ENCODE data around the gene GGT1.
"Not testable (repeated sequence)": the region's sequence is repeated elsewhere in the genome, so short reads cannot be mapped to it uniquely, and the experiment has no call there.

Gene GGT1

DNA sequence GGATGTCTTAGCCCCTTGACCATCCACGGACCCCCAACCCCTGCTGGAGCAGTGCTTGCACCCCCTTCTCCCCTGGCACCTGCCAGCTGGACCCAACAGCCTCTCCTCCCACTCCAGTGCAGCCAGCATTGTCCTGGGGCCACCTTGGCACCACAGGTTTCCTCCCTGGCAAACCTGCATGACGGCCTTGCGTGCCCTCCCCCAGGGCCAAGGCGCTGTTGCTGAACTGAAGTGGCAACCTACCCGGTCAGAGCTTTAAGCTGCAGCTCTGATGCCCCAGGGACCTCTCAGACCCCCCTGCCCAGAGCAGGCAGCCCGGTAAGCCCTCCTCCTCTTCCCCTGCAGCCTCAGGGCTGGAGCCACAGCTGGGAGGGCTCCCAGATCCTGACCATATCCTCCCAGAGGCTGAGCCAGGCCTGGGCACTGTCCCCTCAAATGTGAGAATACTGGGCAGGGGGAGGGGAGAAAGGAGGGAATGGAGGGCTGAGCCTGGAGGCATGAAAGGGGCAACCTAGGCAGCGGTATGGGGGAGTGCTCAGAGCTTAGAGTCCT lies 8.3 kb upstream of the GGT1 start:
- Histone ChIP-seq H3K27me3 (ENCODE audit: insufficient read depth, insufficient read length) (no peaks in the 10 kb centered on the region), H3K4me3 (ENCODE audit: insufficient read length, low read depth) (no peak overlapping the region), H3K4me1 (ENCODE audit: insufficient read depth, insufficient read length) (peaks cover 20% of the 10 kb centered on the region), H3K9ac (ENCODE audit: insufficient read length, low read depth) (peak overlapping the region; percentile 58), H3K9me3 (ENCODE audit: insufficient read depth, low read length) (no peaks in the 10 kb centered on the region), H3K36me3 (ENCODE audit: insufficient read depth, insufficient read length, low read length) (no peaks in the 10 kb centered on the region)
- no peak for TF ChIP-seq SUZ12 (IDR thresholded peaks at IDR 0.05; ENCODE audit: extremely low read depth, insufficient read depth, insufficient read length)
- TF ChIP-seq ZNF274 (IDR thresholded peaks at IDR 0.05; ENCODE audit: low read depth, low read length), result no peak
- TF ChIP-seq YY1 (IDR thresholded peaks at IDR 0.05; ENCODE audit: insufficient read depth, insufficient read length), result no peak
- no peak for DNase-seq (ENCODE audit: low read depth, low spot score)

DNA sequence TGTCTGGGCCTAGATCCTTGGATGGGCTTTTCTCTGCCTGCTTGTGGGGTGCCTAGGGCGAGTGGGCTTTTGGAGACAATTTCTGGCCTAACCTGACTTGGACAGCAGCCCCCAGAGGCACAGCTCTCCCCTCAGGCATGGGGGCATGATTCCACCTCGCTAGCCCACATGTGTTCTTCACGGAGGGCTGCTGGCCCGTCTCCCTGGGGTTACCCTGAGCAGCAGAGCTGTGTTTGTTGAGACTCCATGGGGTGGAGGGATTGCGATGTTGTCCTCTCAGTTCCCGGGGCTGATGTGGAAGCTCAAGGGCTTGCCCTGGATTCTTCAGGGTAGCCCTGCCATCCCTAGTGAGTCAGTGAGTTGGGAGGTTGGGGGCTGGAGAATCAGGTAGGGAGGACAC lies 7.8 kb upstream of the GGT1 start:
- H3K27me3 ChIP-seq (ENCODE audit: insufficient read depth, insufficient read length), result no peaks in the 10 kb centered on the region
- no peaks in the 10 kb centered on the region for H3K9me3 ChIP-seq (ENCODE audit: insufficient read depth, low read length)
- no peak overlapping the region for H3K4me3 ChIP-seq (ENCODE audit: insufficient read length, low read depth)
- no peaks in the 10 kb centered on the region for H3K36me3 ChIP-seq (ENCODE audit: insufficient read depth, insufficient read length, low read length)
- DNase-seq (ENCODE audit: low read depth, low spot score), result no peak
- H3K4me1 ChIP-seq (ENCODE audit: insufficient read depth, insufficient read length), result peaks cover 23% of the 10 kb centered on the region
- H3K9ac ChIP-seq (ENCODE audit: insufficient read length, low read depth), result peak overlapping the region; percentile 58
- TF ChIP-seq SUZ12 (IDR thresholded peaks at IDR 0.05; ENCODE audit: extremely low read depth, insufficient read depth, insufficient read length) (no peak), YY1 (IDR thresholded peaks at IDR 0.05; ENCODE audit: insufficient read depth, insufficient read length) (no peak), ZNF274 (IDR thresholded peaks at IDR 0.05; ENCODE audit: low read depth, low read length) (no peak)

DNA sequence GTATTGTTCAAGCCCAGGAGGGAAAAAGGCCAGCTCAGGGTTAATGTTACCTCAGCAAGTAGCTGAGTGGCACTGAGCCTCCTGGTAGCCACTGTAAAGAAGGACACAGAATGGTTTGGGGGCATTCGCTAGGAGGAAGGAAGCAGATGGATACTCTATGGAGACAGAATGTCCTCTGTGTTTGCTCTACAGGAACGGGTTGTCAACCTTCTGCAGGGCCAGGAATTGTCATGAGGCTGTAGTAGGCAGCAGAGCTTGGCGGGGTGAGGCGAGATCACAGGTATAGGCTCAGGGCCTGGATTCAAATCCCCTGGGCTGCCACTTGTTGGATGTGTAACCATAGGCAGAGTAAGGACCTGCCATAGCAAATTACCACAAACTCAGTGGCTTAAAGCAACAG lies 7.1 kb upstream of the GGT1 start:
- DNase-seq (ENCODE audit: low read depth, low spot score), result no peak
- Histone ChIP-seq H3K9me3 (ENCODE audit: insufficient read depth, low read length) (no peaks in the 10 kb centered on the region), H3K9ac (ENCODE audit: insufficient read length, low read depth) (no peak overlapping the region), H3K27me3 (ENCODE audit: insufficient read depth, insufficient read length) (no peaks in the 10 kb centered on the region), H3K4me3 (ENCODE audit: insufficient read length, low read depth) (no peak overlapping the region), H3K36me3 (ENCODE audit: insufficient read depth, insufficient read length, low read length) (no peaks in the 10 kb centered on the region), H3K4me1 (ENCODE audit: insufficient read depth, insufficient read length) (peaks cover 23% of the 10 kb centered on the region)
- no peak for TF ChIP-seq ZNF274 (IDR thresholded peaks at IDR 0.05; ENCODE audit: low read depth, low read length)
- TF ChIP-seq YY1 (IDR thresholded peaks at IDR 0.05; ENCODE audit: insufficient read depth, insufficient read length), result no peak
- no peak for TF ChIP-seq SUZ12 (IDR thresholded peaks at IDR 0.05; ENCODE audit: extremely low read depth, insufficient read depth, insufficient read length)

GRCh38 chr22:24597076-24597475 lies 5.9 kb upstream of the GGT1 start:
- not testable (repeated sequence) for H3K9me3 ChIP-seq (ENCODE audit: insufficient read depth, low read length); H3K9ac ChIP-seq (ENCODE audit: insufficient read length, low read depth); H3K27me3 ChIP-seq (ENCODE audit: insufficient read depth, insufficient read length); H3K36me3 ChIP-seq (ENCODE audit: insufficient read depth, insufficient read length, low read length); H3K4me3 ChIP-seq (ENCODE audit: insufficient read length, low read depth); DNase-seq (ENCODE audit: low read depth, low spot score)
- peaks cover 21% of the 10 kb centered on the region for H3K4me1 ChIP-seq (ENCODE audit: insufficient read depth, insufficient read length)

GRCh38 chr22:24599514-24599913 lies 3.5 kb upstream of the GGT1 start:
- Histone ChIP-seq H3K9me3 (ENCODE audit: insufficient read depth, low read length) (no peaks in the 10 kb centered on the region), H3K36me3 (ENCODE audit: insufficient read depth, insufficient read length, low read length) (no peaks in the 10 kb centered on the region), H3K4me1 (ENCODE audit: insufficient read depth, insufficient read length) (peaks cover 11% of the 10 kb centered on the region), H3K27me3 (ENCODE audit: insufficient read depth, insufficient read length) (no peaks in the 10 kb centered on the region), H3K4me3 (ENCODE audit: insufficient read length, low read depth) (no peak overlapping the region), H3K9ac (ENCODE audit: insufficient read length, low read depth) (no peak overlapping the region)
- TF ChIP-seq YY1 (IDR thresholded peaks at IDR 0.05; ENCODE audit: insufficient read depth, insufficient read length), result no peak
- no peak for TF ChIP-seq ZNF274 (IDR thresholded peaks at IDR 0.05; ENCODE audit: low read depth, low read length)
- no peak for TF ChIP-seq SUZ12 (IDR thresholded peaks at IDR 0.05; ENCODE audit: extremely low read depth, insufficient read depth, insufficient read length)
- DNase-seq (ENCODE audit: low read depth, low spot score), result no peak

DNA sequence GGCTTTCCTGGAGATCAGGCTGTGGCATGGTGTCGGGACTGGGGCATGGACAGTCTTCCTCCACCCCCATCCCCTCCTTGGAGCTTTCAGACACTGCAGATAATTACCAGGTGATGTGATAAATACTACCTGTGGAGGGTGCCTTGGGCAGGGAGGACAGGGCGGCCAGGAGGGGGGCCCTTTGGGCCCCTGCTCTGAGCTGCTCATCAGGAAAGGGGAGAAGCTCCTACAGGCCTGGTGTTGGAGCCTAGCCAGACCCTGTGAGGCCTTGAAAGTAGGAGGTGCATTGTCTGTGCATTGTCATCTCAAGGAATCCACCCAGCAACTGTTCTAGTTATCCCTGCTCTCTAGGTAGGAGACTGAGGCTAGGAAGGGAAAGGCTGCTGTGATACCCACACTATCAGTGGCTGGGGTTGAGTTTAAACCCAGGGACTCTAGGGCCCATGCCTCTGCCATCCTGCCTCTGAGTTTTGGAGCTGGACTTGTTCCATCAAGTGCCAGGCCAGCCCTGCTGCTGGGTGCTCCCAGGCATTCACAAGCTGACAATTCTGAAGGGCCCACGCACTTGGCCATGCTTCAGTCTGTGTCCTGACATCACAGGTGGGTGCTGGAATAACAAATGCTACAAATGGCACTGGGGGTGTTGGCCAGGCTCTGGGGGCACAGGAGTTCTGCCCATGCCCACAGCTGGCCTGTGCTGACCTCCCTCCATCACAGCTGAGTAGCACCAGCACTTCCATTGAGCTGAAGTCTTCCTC lies 2.9 kb upstream of the GGT1 start:
- not testable (repeated sequence) for DNase-seq (ENCODE audit: low read depth, low spot score); H3K9me3 ChIP-seq (ENCODE audit: insufficient read depth, low read length); H3K9ac ChIP-seq (ENCODE audit: insufficient read length, low read depth); H3K27me3 ChIP-seq (ENCODE audit: insufficient read depth, insufficient read length); H3K36me3 ChIP-seq (ENCODE audit: insufficient read depth, insufficient read length, low read length); H3K4me3 ChIP-seq (ENCODE audit: insufficient read length, low read depth)
- peaks cover 10% of the 10 kb centered on the region for H3K4me1 ChIP-seq (ENCODE audit: insufficient read depth, insufficient read length)

GRCh38 chr22:24601217-24602104 lies 1.5 kb upstream of the GGT1 start:
- no peak for TF ChIP-seq YY1 (IDR thresholded peaks at IDR 0.05; ENCODE audit: insufficient read depth, insufficient read length)
- TF ChIP-seq SUZ12 (IDR thresholded peaks at IDR 0.05; ENCODE audit: extremely low read depth, insufficient read depth, insufficient read length), result no peak
- no peak for TF ChIP-seq ZNF274 (IDR thresholded peaks at IDR 0.05; ENCODE audit: low read depth, low read length)
- H3K9ac ChIP-seq (ENCODE audit: insufficient read length, low read depth), result no peak overlapping the region
- DNase-seq (ENCODE audit: low read depth, low spot score), result no peak
- H3K4me1 ChIP-seq (ENCODE audit: insufficient read depth, insufficient read length), result peaks cover 6% of the 10 kb centered on the region
- no peaks in the 10 kb centered on the region for H3K36me3 ChIP-seq (ENCODE audit: insufficient read depth, insufficient read length, low read length)
- no peaks in the 10 kb centered on the region for H3K9me3 ChIP-seq (ENCODE audit: insufficient read depth, low read length)
- H3K27me3 ChIP-seq (ENCODE audit: insufficient read depth, insufficient read length), result no peaks in the 10 kb centered on the region
- no peak overlapping the region for H3K4me3 ChIP-seq (ENCODE audit: insufficient read length, low read depth)

GRCh38 chr22:24602105-24602749 lies 766 bp upstream of the GGT1 start:
- H3K4me3 ChIP-seq (ENCODE audit: insufficient read length, low read depth); H3K9ac ChIP-seq (ENCODE audit: insufficient read length, low read depth); H3K36me3 ChIP-seq (ENCODE audit: insufficient read depth, insufficient read length, low read length); H3K4me1 ChIP-seq (ENCODE audit: insufficient read depth, insufficient read length); H3K9me3 ChIP-seq (ENCODE audit: insufficient read depth, low read length); H3K27me3 ChIP-seq (ENCODE audit: insufficient read depth, insufficient read length); DNase-seq (ENCODE audit: low read depth, low spot score): not testable (repeated sequence)

GRCh38 chr22:24603770-24604629 lies 1.0 kb downstream of the GGT1 start:
- H3K27me3 ChIP-seq (ENCODE audit: insufficient read depth, insufficient read length); H3K9ac ChIP-seq (ENCODE audit: insufficient read length, low read depth); DNase-seq (ENCODE audit: low read depth, low spot score); H3K36me3 ChIP-seq (ENCODE audit: insufficient read depth, insufficient read length, low read length); H3K9me3 ChIP-seq (ENCODE audit: insufficient read depth, low read length); H3K4me1 ChIP-seq (ENCODE audit: insufficient read depth, insufficient read length): not testable (repeated sequence)
- peak overlapping the region; percentile 11 for H3K4me3 ChIP-seq (ENCODE audit: insufficient read length, low read depth)
